Cardiac ventricle fibroblast (primary cell): ENCODE data around the gene OCIAD1. TPM values are rescaled to one million over a fixed set of nuclear protein-coding genes. Genes with fewer than 3 reads are reported as not detected.

Source experiments
- total RNA-seq: library from RNA; depleted of rRNA; stranded (reverse); fragments of >200 nt; gene quantifications from 2 replicates; pipeline ENCODE4 v1.2.3, GENCODE V29; 2015

OCIAD1 gene
- 105 TPM in 2 replicates for total RNA-seq

GRCh38 chr4:48830706-48831531 lies at the start of gene OCIAD1:
TSS of gene OCIAD1 (plus strand) at chr4:48831088. CDS start at chr4:48832625, 1,537 bp downstream.

GRCh38 chr4:48906206-48907173 lies 75.6 kb downstream of the OCIAD1 start, which contains the start of gene OCIAD2:
TSS of gene OCIAD2 (minus strand) at chr4:48906774. CDS start at chr4:48904549, 2,225 bp downstream.

Other genes starting within 250 kb of the OCIAD1 start
- 20.4 and 29.0 TPM in 2 replicates for gene FRYL, start 50.8 kb upstream of the OCIAD1 start, total RNA-seq
- 0.15 and 0.37 TPM in 2 replicates for gene OCIAD2, start 75.7 kb downstream of the OCIAD1 start, total RNA-seq
- not detected in 2 replicates for gene CWH43, start 155.2 kb downstream of the OCIAD1 start, total RNA-seq